K562 (cell line): Measurements from ENCODE around the gene PRR9. TPM values are rescaled to one million over a fixed set of nuclear protein-coding genes. Genes with fewer than 3 reads are reported as not detected.

Experiments
- ATAC-seq: fragments of 200-7000 bp; cut with Tn5 transposase; 3 replicates; pipeline ENCODE4 v1.9.1; 2020; ENCODE audit warnings: moderate library complexity
- BruUV-seq: library from RNA; stranded (reverse); fragments of 400-500 nt; replicated peaks from 2 replicates; lab custom pipeline; 2021; lab: Mats Ljungman, UMichigan
- CTCF ChIA-PET: fragments of 300-600 bp; formaldehyde crosslinking; extraction: SDS; loops from one replicate; lab custom pipeline; 2021; ENCODE audit warnings: low intra/inter-chr PET ratio; lab: Yijun Ruan, JAX
- POLR2A ChIA-PET: fragments of 300-600, 350-650 bp; sonication (Branson Sonifier 250); formaldehyde crosslinking; extraction: SDS; loops from one replicate; lab custom pipeline; 2021; ENCODE audit warnings: antibody characterized with exemption, inconsistent platforms; lab: Yijun Ruan, JAX
- DNase-seq, 4 experiments: peaks; one replicate each; pipeline versions ENCODE4 v3.0.0 to v3.0.0-alpha.2; 2011 to 2018; ENCODE audit warnings: low spot score in 3 of 4, mixed read lengths in 3 of 4; ENCODE audit errors: extremely low read depth in 1 of 4
- FAIRE-seq: peaks from 2 replicates; lab custom pipeline; 2011; peaks lifted over from hg19 to GRCh38; lab: Jason Lieb, UNC
- H2AFZ ChIP-seq: 2 replicates; pipeline ENCODE4 v1.6.0; 2011; ENCODE audit warnings: low read depth, low read length, control low read depth, inconsistent platforms
- H3K27ac ChIP-seq: fragments of 200-600 bp; 3 replicates; pipeline ENCODE4 v1.8.0; 2011; ENCODE audit warnings: low read depth, mild to moderate bottlenecking, control low read depth, inconsistent platforms, low read length, moderate library complexity, mixed read lengths; ENCODE audit errors: extremely low read depth
- H3K27me3 ChIP-seq, 2 experiments: fragments of 300-600 bp in 1 of 2; 2 replicates in 1 of 2; 3 replicates in 1 of 2; pipeline versions ENCODE4 v1.6.0 to v1.8.0; 2011; ENCODE audit warnings: inconsistent platforms in 2 of 2, low read length in 2 of 2, mild to moderate bottlenecking in 1 of 2, mixed read lengths in 1 of 2, moderate library complexity in 1 of 2; ENCODE audit not compliant: control insufficient read depth in 2 of 2, insufficient read depth in 2 of 2
- H3K36me3 ChIP-seq: fragments of 300-600 bp; 3 replicates; pipeline ENCODE4 v1.8.0; 2011; ENCODE audit warnings: mild to moderate bottlenecking, low read length, inconsistent platforms; ENCODE audit not compliant: control insufficient read depth, insufficient read depth
- H3K4me1 ChIP-seq, 2 experiments: fragments of 200-600 bp in 1 of 2; replicated peaks in 1 of 2; 2 replicates in 1 of 2; 3 replicates in 1 of 2; pipeline versions ENCODE4 v1.5.1 to v1.8.0; 2011; ENCODE audit warnings: inconsistent platforms in 2 of 2, low read length in 2 of 2, mild to moderate bottlenecking in 1 of 2, mixed read lengths in 1 of 2, moderate library complexity in 1 of 2; ENCODE audit not compliant: control insufficient read depth in 2 of 2, insufficient read depth in 2 of 2
- H3K4me2 ChIP-seq: 2 replicates; pipeline ENCODE4 v1.6.1; 2011; ENCODE audit warnings: low read length, control low read depth, inconsistent platforms, mixed read lengths; ENCODE audit not compliant: insufficient read depth
- H3K4me3 ChIP-seq: fragments of 200-600 bp; sonication (generic), shearing (Covaris generic); 2 replicates; pipeline ENCODE4 v1.5.1; 2016; ENCODE audit warnings: control low read depth, inconsistent platforms
- H3K79me2 ChIP-seq: fragments of 200-600 bp; 3 replicates; pipeline ENCODE4 v1.8.0; 2011; ENCODE audit warnings: low read length, inconsistent platforms; ENCODE audit not compliant: control insufficient read depth, insufficient read depth
- H3K9ac ChIP-seq, 2 experiments: 2 replicates each; pipeline versions ENCODE4 v1.6.0 to v1.6.1; 2011; ENCODE audit warnings: low read depth in 2 of 2, low read length in 2 of 2, control low read depth in 1 of 2, inconsistent platforms in 1 of 2, mild to moderate bottlenecking in 1 of 2, mixed read lengths in 1 of 2; ENCODE audit not compliant: insufficient read depth in 1 of 2
- H3K9me1 ChIP-seq: one replicate; pipeline ENCODE4 v1.6.0; 2011; ENCODE audit warnings: inconsistent platforms, mild to moderate bottlenecking, low read length, moderate library complexity; ENCODE audit not compliant: control insufficient read depth, insufficient read depth
- H3K9me3 ChIP-seq: replicated peaks from 2 replicates; pipeline ENCODE4 v1.5.1; 2011; ENCODE audit warnings: low read depth, low read length, inconsistent platforms; ENCODE audit not compliant: control insufficient read depth, insufficient read depth
- H4K20me1 ChIP-seq: replicated peaks from 2 replicates; pipeline ENCODE4 v1.6.1; 2011; ENCODE audit warnings: low read length, inconsistent platforms, mixed read lengths; ENCODE audit not compliant: control insufficient read depth, insufficient read depth
- HLTF ChIP-seq: fragments of 450-650 bp; IDR thresholded peaks from 2 replicates; pipeline ENCODE4 v1.6.1; 2016
- HMG20A ChIP-seq: fragments of 450-650 bp; formaldehyde crosslinking; conservative IDR thresholded peaks from 2 replicates; pipeline ENCODE4 v1.4.0; 2020; ENCODE audit warnings: mild to moderate bottlenecking, mixed read lengths
- MBD2 ChIP-seq: sonication (generic); IDR thresholded peaks from 2 replicates; pipeline ENCODE4 v1.6.1; 2016; ENCODE audit warnings: low read depth, borderline replicate concordance
- NR3C1 ChIP-seq: sonication (generic); formaldehyde crosslinking; IDR thresholded peaks from 2 replicates; pipeline ENCODE4 v1.8.1; 2022; ENCODE audit warnings: missing genetic modification reagents
- RB1 ChIP-seq: fragments of 450-650 bp; IDR thresholded peaks from 2 replicates; pipeline ENCODE4 v1.6.1; 2017; ENCODE audit warnings: low read depth, mild to moderate bottlenecking
- RBM22 ChIP-seq: fragments of 200-400 bp; formaldehyde crosslinking; IDR thresholded peaks from 2 replicates; pipeline ENCODE4 v1.6.1; 2018; ENCODE audit warnings: low read length, low read depth; ENCODE audit not compliant: poor library complexity, severe bottlenecking
- SMAD1 ChIP-seq: fragments of 150-350 bp; IDR thresholded peaks from 2 replicates; pipeline ENCODE4 v1.6.1; 2014; ENCODE audit warnings: low read length, low read depth; ENCODE audit not compliant: partially characterized antibody
- SMARCA5 ChIP-seq: fragments of 450-650 bp; IDR thresholded peaks from 2 replicates; pipeline ENCODE4 v1.6.1; 2016
- SUPT5H ChIP-seq: fragments of 450-650 bp; IDR thresholded peaks from 2 replicates; pipeline ENCODE4 v1.6.1; 2016
- ZBTB9 ChIP-seq: fragments of 450-650 bp; formaldehyde crosslinking; IDR thresholded peaks from 2 replicates; pipeline ENCODE4 v1.4.0; 2020; ENCODE audit warnings: mild to moderate bottlenecking, moderate library complexity
- ZNF41 ChIP-seq: fragments of 250-450 bp; sonication (Bioruptor Pico); conservative IDR thresholded peaks from 2 replicates; pipeline ENCODE4 v1.4.0; 2020; ENCODE audit warnings: mild to moderate bottlenecking
- ZNF431 ChIP-seq: sonication (generic); formaldehyde crosslinking; IDR thresholded peaks from 2 replicates; pipeline ENCODE4 v1.8.0; 2022; ENCODE audit warnings: mild to moderate bottlenecking, missing genetic modification reagents
- ZNF436 ChIP-seq: fragments of 250-450, 450-650 bp; sonication (Bioruptor Pico); formaldehyde crosslinking; IDR thresholded peaks from 2 replicates; pipeline ENCODE4 v1.7.0; 2020; ENCODE audit warnings: mild to moderate bottlenecking
- WGBS: fragments of 100-300 bp; shearing (Covaris generic); methylation state at CpG from one replicate; pipeline ENCODE4 v1.1.6; 2016; ENCODE audit warnings: low coverage, mixed read lengths; ENCODE audit not compliant: insufficient coverage; ENCODE audit errors: missing lambda C conversion rate; 5-methylcytosine and 5-hydroxymethylcytosine counted together
- in situ Hi-C: fragments of 300-500 bp; cut with MboI; formaldehyde crosslinking; loops from 4 replicates; pipeline ENCODE4 v1.15.0; 2018; ENCODE audit warnings: inconsistent platforms, mixed read lengths
- intact Hi-C: fragments of 100-400 bp; cut with micrococcal nuclease; formaldehyde crosslinking; loops from 2 replicates; pipeline ENCODE4 v1.14.2; 2022
- polyA plus RNA-seq, 8 experiments: library from polyadenylated mRNA; depleted of rRNA in 4 of 8; stranded (reverse) in 5 of 8; unstranded in 3 of 8; fragments of >200 nt; fragmentation: Nextera tagmentation in 2 of 8; fragmentation: Illumina TruSeq in 1 of 8; extraction: Ambion mirVana in 2 of 8; extraction: Trizol in 1 of 8; gene quantifications; 2 replicates each; pipeline versions ENCODE4 v1.2.1 to v1.2.3, GENCODE V29; 2011 to 2014; ENCODE audit warnings: inconsistent platforms in 1 of 8, missing spikeins in 1 of 8
- total RNA-seq, 7 experiments: library from RNA; depleted of rRNA in 6 of 7; stranded (reverse); fragments of >200 nt in 6 of 7; fragmentation: Illumina TruSeq in 2 of 7; extraction: Trizol in 2 of 7; gene quantifications; 2 replicates each; pipeline versions ENCODE4 v1.2.1 to v1.2.3, GENCODE V29; 2011 to 2021; ENCODE audit warnings: low replicate concordance in 1 of 7
- TF ChIP-seq, protein P1 (sequence below): fragments of 450-650 bp; IDR thresholded peaks from 2 replicates; pipeline ENCODE4 v1.6.1; 2016; ENCODE audit warnings: borderline replicate concordance
- TF ChIP-seq, protein P2 (sequence below): fragments of 450-650 bp; IDR thresholded peaks from 2 replicates; pipeline ENCODE4 v1.6.1; 2016

The PRR9 gene
- total and polyA plus RNA-seq, 9 of the 15 experiments (the other 6 are each of a cell fraction or from before 2014, with no cell fraction given), result 0.14 to 1.4 (median 0.24) TPM; not detected in 1

DNA sequence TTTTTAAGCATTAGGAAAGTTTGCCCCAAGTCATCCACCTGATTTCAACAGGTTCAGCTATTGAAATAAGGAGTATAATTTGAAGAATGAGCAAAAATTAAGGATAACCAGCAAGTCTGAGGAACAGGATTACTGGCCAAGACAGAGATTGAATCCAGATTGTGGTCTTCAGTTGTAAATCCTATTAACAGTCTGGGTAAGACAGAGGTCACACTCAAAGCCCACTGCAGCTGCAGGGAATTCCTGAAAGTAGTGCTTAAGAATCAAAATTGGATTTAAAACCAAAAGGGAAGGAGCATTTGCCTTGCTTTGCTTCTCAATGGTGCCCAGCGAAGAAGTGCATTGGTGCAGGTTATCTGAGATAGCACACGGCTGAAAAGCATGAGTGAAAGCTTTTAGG lies 35.7 kb downstream of the PRR9 start (continued):
- TF ChIP-seq MBD2 (no peak), SMAD1 (no peak), HLTF (no peak), SMARCA5 (no peak)

DNA sequence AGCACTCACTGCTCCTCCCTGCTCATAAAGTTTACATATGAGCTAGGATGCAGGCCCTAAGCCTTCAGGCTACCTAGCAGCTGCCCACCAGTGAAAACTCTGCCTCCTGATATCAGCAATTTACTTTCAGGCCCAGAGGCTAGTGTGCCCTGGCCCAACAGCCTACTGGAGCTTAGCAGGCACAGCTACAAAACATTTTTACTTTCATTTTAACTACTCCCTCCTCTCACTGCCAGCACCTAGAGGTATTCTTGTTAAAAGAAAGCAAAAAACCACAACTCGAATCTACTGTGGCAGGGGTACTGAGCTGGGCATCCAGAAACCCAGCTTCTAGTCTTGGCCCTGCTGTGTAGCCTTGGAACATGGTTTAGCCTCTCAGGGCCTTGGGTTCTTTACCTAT lies 36.3 kb downstream of the PRR9 start:
- Histone ChIP-seq H3K9ac (no peak overlapping the region), H2AFZ (no peak overlapping the region), H3K4me2 (no peak overlapping the region), H3K9me3 (no peaks in the 10 kb centered on the region), H4K20me1 (no peaks in the 10 kb centered on the region), H3K27me3 (peaks cover 1 to 3% of the 10 kb centered on the region in 2 experiments; a peak in 4 of 5 replicates), H3K27ac (no peak overlapping the region), H3K9me1 (no peaks in the 10 kb centered on the region), H3K4me3 (no peak overlapping the region), H3K4me1 (no peaks in the 10 kb centered on the region), H3K36me3 (no peaks in the 10 kb centered on the region), H3K79me2 (no peaks in the 10 kb centered on the region)
- FAIRE-seq, result no peak
- ChIA-PET POLR2A (interaction anchor here (0.6 kb wide), 1 partner anchor 235 kb away, joined by 6 read pairs; no protein-coding TSS in a partner anchor), CTCF (no interaction called here)
- BruUV-seq, result no TSS peak
- no peak for ATAC-seq
- no peak for TF ChIP-seq ZBTB9 (CRISPR knock-in tag)
- TF ChIP-seq RB1, result no peak
- TF ChIP-seq HMG20A, result no peak
- no peak for TF ChIP-seq ZNF431 (CRISPR knock-in tag)
- TF ChIP-seq ZNF41, result no peak
- TF ChIP-seq NR3C1, result no peak
- TF ChIP-seq ZNF436, result no peak
- TF ChIP-seq, protein P1, sequence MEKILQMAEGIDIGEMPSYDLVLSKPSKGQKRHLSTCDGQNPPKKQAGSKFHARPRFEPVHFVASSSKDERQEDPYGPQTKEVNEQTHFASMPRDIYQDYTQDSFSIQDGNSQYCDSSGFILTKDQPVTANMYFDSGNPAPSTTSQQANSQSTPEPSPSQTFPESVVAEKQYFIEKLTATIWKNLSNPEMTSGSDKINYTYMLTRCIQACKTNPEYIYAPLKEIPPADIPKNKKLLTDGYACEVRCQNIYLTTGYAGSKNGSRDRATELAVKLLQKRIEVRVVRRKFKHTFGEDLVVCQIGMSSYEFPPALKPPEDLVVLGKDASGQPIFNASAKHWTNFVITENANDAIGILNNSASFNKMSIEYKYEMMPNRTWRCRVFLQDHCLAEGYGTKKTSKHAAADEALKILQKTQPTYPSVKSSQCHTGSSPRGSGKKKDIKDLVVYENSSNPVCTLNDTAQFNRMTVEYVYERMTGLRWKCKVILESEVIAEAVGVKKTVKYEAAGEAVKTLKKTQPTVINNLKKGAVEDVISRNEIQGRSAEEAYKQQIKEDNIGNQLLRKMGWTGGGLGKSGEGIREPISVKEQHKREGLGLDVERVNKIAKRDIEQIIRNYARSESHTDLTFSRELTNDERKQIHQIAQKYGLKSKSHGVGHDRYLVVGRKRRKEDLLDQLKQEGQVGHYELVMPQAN, result no peak
- no peak for TF ChIP-seq RBM22
- no peak for TF ChIP-seq SUPT5H
- TF ChIP-seq, protein P2, sequence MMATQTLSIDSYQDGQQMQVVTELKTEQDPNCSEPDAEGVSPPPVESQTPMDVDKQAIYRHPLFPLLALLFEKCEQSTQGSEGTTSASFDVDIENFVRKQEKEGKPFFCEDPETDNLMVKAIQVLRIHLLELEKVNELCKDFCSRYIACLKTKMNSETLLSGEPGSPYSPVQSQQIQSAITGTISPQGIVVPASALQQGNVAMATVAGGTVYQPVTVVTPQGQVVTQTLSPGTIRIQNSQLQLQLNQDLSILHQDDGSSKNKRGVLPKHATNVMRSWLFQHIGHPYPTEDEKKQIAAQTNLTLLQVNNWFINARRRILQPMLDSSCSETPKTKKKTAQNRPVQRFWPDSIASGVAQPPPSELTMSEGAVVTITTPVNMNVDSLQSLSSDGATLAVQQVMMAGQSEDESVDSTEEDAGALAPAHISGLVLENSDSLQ, result no peak
- WGBS, result 0% methylated on average over 1 of the region's 1 CpG
- no peak for DNase-seq
- intact Hi-C loops (no loop called here), in situ Hi-C loops (no loop called here)
